ENCODE data around the gene MRFAP1L1.

DNA sequence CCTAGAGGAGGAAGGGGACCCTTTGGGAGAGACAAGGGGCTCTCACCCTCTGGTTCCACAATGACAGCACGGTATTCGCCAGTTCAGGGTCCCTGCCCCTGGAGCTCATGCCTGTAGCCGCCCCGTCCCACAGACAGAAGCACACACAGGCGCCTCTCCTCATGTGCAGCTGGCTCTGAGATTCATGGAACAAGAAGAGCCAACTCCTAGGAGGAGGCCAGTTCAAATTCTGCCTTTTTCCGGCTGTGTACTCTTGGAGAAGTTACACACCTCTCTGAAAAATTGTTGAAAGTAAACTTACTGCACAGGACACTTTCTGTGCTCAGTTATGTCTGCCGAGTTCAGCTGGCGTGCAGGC is 21.6 kb upstream of the MRFAP1L1 start:
- TF ChIP-seq, protein P1, sequence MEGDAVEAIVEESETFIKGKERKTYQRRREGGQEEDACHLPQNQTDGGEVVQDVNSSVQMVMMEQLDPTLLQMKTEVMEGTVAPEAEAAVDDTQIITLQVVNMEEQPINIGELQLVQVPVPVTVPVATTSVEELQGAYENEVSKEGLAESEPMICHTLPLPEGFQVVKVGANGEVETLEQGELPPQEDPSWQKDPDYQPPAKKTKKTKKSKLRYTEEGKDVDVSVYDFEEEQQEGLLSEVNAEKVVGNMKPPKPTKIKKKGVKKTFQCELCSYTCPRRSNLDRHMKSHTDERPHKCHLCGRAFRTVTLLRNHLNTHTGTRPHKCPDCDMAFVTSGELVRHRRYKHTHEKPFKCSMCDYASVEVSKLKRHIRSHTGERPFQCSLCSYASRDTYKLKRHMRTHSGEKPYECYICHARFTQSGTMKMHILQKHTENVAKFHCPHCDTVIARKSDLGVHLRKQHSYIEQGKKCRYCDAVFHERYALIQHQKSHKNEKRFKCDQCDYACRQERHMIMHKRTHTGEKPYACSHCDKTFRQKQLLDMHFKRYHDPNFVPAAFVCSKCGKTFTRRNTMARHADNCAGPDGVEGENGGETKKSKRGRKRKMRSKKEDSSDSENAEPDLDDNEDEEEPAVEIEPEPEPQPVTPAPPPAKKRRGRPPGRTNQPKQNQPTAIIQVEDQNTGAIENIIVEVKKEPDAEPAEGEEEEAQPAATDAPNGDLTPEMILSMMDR (IDR thresholded peaks at IDR 0.05 in 8 of 11, conservative IDR thresholded peaks at IDR 0.05 in 3 of 11), result no peak
- TF ChIP-seq POLR2AphosphoS5 (IDR thresholded peaks at IDR 0.05) (no peak), POLR2A (IDR thresholded peaks at IDR 0.05) (no peak)

Data from spleen (tissue), 7 donors.